Subcutaneous adipose tissue (tissue), 4 donors: ENCODE results near the gene TNS3. TPM values are rescaled to one million over a fixed set of nuclear protein-coding genes. Genes with fewer than 3 reads are reported as not detected.

Experiments used
- total RNA-seq, 4 donors: library from RNA; depleted of rRNA; stranded (reverse); fragments of >200 nt; gene quantifications; one replicate each; pipeline ENCODE4 v1.1.0, GENCODE V29; 2016
- TF ChIP-seq, protein P1 (sequence below): fragments of 450-650 bp; IDR thresholded peaks from one replicate; pipeline ENCODE4 v1.5.1; 2016; ENCODE audit warnings: low read depth, mild to moderate bottlenecking, control low read depth, antibody characterized with exemption, moderate library complexity

TNS3 gene
- total RNA-seq, 4 donors from 2014 or later = 104 to 137 (median 110) TPM

DNA sequence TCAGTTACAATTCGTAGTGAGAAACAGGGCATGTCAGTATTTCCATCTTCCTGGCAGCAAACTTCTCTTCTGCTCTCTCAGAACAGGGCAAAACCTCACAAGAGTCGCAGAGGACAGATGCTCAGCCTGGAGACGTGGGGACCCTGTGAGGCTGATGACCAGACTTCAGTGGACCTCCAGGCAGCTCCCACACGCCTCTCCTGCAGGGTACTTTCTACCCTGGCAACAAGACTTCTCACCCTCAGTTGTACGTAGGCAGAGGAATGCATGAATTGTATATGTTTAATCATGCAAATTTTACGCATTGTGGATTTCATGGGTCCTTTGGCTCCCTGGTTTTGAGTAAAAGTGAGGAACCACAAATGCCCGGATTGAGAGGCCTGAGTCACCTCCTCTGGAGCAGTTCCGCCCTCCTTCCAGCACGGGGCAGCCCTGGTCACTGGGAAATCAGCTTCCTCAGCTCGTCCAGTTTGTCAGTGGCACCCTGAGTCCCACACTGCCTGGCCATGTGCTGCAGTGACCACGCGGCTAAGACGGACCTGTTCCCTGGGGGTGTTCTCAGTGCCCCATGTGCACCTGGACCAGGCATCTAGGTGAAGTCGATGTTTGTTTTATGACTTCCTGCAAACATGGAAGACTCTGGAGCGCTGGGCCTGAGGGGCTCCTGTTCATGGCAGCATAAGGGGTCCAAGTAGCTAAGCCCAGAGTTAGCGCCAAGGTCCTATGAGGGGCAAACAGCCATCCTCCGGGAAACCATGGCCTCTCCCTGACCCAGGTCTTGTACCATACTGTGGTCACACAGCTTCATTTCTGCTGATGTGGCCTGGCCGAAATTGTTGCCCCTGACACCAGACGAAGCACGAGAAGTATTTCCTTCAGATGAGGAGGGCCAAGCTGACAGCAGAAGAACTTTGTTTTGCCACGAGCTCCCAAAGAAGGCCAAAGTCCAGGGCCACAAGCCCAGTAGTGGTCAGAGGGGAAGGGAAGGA, 165.1 kb downstream of the TNS3 start:
- TF ChIP-seq, protein P1, sequence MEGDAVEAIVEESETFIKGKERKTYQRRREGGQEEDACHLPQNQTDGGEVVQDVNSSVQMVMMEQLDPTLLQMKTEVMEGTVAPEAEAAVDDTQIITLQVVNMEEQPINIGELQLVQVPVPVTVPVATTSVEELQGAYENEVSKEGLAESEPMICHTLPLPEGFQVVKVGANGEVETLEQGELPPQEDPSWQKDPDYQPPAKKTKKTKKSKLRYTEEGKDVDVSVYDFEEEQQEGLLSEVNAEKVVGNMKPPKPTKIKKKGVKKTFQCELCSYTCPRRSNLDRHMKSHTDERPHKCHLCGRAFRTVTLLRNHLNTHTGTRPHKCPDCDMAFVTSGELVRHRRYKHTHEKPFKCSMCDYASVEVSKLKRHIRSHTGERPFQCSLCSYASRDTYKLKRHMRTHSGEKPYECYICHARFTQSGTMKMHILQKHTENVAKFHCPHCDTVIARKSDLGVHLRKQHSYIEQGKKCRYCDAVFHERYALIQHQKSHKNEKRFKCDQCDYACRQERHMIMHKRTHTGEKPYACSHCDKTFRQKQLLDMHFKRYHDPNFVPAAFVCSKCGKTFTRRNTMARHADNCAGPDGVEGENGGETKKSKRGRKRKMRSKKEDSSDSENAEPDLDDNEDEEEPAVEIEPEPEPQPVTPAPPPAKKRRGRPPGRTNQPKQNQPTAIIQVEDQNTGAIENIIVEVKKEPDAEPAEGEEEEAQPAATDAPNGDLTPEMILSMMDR = no peak

DNA sequence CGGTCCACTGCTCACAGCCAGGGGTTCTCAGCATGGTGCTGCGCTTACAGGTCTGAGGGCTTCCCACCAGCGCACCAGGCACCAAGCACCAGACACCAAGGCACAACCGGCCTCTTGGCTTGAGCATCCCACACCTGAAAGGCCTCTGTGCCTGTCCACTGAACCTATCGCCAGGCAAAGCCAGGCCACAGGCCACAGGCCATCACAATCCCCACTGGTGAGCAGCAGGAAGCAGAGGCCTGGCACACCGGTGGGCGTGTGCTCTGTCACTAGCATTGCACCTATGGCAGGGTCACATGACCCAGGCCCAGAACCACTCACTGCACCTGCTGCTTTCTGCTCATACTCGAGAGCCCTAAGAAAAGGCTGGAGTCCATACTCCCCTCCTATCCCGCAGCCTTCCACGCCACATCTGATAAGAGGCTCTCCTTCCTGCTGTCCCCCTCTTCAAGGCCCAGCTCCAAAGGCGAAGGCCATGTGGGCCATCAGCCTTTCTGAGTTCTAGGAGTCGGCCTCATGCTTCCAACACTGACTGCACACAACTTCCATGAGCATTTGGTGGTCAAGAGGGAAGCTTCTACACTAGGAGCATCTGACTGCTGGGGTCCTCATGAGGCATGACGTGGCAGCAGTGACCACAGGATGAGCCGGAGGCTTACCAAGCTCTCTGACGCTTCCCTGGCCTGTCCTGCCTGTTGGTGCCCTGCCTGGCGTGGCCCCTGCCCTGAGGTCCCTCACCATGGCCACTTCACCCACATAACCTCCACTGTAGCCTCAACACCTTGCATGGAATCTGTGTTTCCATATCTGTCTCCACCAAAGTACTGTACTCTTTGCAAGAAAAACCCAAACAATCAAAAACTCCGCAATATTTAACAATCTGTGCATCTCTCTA, 166.3 kb downstream of the TNS3 start:
- TF ChIP-seq, protein P1 = no peak

DNA sequence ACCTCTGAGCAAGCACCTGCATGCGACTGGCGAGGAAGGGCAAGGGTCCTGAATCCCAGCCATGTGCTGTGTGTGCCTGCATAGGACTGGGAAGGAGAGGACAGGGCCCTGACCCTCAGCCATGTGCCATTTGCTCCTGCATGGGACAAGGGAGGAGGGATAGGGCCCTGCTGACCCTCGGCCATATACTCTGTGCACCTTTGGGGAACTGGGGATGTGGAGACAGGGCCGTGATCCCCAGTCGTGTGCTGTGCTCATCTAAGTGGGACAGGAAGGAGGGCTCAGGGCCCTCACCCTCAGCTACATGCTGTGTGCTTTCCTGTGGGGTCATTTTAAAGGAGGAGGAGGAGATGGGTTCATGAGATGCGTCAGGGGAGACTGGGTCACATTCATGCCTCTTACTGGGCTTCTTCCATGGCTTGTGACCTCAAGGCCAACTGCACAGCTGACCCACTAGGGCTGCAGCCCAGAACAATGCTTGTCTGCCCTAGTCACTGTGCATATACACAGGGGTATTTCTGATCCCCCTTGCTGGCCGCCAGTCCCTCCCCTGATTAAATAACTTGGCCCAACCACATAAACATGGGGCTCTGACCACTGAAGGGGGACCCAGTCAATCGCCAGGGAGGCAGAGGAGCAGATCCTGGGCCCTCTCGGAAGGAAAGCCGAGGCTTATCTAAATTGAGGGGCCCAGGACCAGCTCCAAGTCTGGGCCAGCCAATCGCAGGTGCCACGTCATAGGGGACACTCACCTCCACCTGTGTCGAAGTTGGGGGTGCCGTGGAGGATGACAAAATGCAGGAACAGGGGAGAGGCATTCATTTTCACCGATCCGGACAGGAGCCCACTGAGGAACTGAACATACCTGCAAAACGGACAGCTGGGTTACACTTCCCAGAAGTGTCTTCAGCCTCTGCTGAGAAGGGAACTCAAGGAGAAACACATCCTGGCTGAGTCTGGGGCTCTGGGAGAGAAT, 167.3 kb downstream of the TNS3 start:
- TF ChIP-seq, protein P1 = no peak

DNA sequence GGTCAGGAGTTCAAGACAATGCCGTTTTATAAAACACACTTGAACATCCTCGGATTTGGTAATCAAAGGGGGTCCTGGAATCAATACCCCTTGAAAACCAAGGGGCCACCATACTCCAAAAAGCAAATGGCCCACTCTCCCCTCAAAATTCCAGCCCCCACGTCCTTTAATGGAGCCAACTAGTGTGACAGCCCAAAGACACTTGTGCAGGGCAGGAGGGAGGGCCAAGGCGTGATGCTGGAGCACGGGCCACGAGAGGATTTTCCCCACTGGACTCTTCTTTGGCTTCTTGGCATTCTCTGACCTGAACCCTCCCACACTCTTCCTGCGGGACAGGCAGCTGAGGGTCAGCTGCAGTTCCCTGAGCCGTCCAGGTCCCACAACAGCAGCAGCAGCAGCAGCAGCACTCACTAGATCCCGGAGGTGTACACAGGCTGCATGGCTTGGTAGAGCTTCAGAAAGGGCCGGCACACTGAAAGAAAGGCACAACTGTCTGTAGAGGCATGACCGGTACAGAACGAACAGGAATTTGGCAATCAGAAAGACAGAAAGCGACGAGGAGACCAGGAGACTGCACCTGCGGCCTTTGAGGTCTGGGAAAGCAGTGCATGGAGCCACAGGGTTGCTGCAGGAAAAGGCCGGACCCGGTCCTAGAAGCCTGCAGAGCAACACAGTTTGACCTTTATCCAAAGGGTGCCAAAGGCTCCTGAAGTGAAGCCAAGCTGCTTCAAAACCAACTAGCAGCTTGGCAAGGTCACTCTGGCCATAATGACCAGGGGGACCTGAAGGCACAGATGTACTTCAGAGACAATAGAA, 168.2 kb downstream of the TNS3 start:
- TF ChIP-seq, protein P1 = no peak

DNA sequence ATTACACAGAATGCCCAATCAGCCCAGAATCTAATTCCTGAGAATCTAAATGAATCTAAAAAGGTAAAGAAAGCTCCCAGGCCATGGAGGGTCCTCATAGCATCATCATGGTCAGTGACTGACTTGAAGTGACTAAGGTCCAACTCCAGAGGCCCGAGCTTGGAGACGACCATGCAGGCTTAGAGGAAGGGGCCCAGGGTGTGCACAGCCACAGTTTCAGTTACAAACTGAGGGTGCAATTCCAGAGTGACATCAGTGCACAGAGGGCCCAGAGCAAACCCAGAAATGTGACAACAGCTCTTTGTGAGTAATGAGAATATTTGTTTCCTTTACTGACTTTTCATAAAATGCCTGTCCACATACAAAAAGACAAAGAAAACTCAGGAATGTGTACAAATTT, 170.0 kb downstream of the TNS3 start:
- TF ChIP-seq, protein P1 = no peak

DNA sequence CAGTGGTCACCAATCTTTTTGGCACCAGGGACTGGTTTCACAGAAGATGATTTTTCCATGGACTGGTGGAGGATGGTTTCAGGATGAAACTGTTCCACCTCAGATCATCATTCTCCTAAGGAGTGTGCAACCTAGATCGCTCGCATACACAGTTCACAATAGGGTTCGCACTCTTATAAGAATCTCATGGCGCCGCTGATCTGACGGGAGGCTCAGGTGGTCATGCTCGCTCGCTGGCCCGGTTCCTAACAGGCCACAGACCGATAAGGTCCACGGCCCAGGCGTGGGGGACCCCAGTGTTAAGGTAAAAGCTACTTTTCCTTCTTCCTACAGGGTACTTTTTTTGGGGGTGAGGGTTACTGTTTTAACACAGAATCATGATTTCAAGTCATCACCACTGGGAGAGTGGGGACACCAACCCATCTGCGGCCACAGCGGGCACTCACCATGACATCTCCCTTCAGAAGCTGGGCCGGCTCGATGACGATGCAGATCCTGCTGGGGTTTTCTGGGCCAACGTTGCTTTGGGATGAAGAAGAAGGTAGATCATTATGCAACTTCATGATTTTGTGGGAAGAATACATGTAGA, 170.5 kb downstream of the TNS3 start:
- TF ChIP-seq, protein P1 = no peak
